Vagina (tissue), 2 donors: ENCODE measurements around the gene SIRPB2.

Source experiments
- POLR2A ChIP-seq, 2 donors: fragments of 450-650 bp; IDR thresholded peaks; one replicate each; pipeline ENCODE4 v1.6.1; 2017; ENCODE audit warnings: antibody characterized with exemption in 2 of 2, mild to moderate bottlenecking in 2 of 2, moderate library complexity in 2 of 2
- POLR2AphosphoS5 ChIP-seq, 2 donors: sonication (generic); formaldehyde crosslinking; IDR thresholded peaks; one replicate each; pipeline ENCODE4 v1.9.0; 2017; ENCODE audit warnings: antibody characterized with exemption in 2 of 2, mild to moderate bottlenecking in 2 of 2, low read depth in 1 of 2; ENCODE audit not compliant: insufficient read depth in 1 of 2
- TF ChIP-seq, protein P1 (sequence below), 3 experiments: fragments of 450-650 bp in 2 of 3; fragments of 200-600 bp in 1 of 3; sonication (generic) in 1 of 3; IDR thresholded peaks; one replicate each; pipeline ENCODE4 v1.5.1; 2017 to 2019; ENCODE audit warnings: antibody characterized with exemption in 3 of 3, mild to moderate bottlenecking in 2 of 3, moderate library complexity in 2 of 3

DNA sequence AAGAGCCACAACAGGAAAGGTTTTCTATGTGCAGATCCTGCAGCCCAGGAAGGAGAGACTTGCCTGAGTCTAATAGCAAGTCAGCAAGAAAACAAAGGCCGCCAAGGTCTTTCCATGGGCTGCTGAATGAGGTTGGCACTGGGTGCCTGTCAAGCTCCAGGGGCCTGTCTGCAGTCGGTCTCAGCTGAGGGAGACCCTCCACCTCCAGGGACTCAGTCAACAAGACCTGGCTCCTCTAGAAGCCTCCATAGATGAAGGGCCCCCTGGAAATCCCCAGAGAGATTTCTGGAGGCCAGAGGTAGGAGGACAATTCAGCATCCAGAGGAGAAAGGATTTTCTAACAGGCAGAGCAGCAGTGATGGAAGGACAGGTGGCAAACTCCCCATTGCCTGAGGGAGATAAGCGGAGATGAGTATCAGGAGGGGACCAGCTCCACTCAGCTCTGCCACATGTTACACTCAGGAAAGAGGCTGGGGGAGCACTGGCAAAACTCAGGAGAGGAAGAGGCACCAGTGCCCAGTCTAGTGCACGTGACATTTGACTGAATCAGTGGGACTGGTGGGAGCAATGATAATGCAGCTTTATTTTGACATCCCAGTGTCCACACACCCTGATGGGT, 64.9 kb downstream of the SIRPB2 start:
- TF ChIP-seq, protein P1, sequence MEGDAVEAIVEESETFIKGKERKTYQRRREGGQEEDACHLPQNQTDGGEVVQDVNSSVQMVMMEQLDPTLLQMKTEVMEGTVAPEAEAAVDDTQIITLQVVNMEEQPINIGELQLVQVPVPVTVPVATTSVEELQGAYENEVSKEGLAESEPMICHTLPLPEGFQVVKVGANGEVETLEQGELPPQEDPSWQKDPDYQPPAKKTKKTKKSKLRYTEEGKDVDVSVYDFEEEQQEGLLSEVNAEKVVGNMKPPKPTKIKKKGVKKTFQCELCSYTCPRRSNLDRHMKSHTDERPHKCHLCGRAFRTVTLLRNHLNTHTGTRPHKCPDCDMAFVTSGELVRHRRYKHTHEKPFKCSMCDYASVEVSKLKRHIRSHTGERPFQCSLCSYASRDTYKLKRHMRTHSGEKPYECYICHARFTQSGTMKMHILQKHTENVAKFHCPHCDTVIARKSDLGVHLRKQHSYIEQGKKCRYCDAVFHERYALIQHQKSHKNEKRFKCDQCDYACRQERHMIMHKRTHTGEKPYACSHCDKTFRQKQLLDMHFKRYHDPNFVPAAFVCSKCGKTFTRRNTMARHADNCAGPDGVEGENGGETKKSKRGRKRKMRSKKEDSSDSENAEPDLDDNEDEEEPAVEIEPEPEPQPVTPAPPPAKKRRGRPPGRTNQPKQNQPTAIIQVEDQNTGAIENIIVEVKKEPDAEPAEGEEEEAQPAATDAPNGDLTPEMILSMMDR (IDR thresholded peaks at IDR 0.05), result no peak
- no peak for TF ChIP-seq POLR2AphosphoS5 (IDR thresholded peaks at IDR 0.05; ENCODE audit: insufficient read depth in 1 of 2, low read depth in 1 of 2)
- no peak for TF ChIP-seq POLR2A (IDR thresholded peaks at IDR 0.05)
